H1 (cell line): ENCODE results near the gene ANO6. TPM values are rescaled to one million over a fixed set of nuclear protein-coding genes. Genes with fewer than 3 reads are reported as not detected.

Experiments
- CEBPB ChIP-seq: IDR thresholded peaks from 2 replicates; pipeline ENCODE4 v1.6.1; 2012; ENCODE audit warnings: low read depth, low read length
- GABPA ChIP-seq: IDR thresholded peaks from 2 replicates; pipeline ENCODE4 v1.6.1; 2011; ENCODE audit warnings: mild to moderate bottlenecking, low read length, moderate library complexity, borderline replicate concordance; ENCODE audit not compliant: insufficient read depth
- HDAC6 ChIP-seq: IDR thresholded peaks from one replicate; pipeline ENCODE4 v1.7.1; 2012; ENCODE audit warnings: low read depth, mild to moderate bottlenecking, inconsistent platforms, low read length, moderate library complexity
- YY1 ChIP-seq: IDR thresholded peaks from 2 replicates; pipeline ENCODE4 v1.6.1; 2011; ENCODE audit warnings: low read depth, mild to moderate bottlenecking, low read length
- ZNF274 ChIP-seq: IDR thresholded peaks from 2 replicates; pipeline ENCODE4 v1.7.0; 2012; ENCODE audit warnings: low read length, borderline replicate concordance; ENCODE audit errors: extremely low read depth
- polyA plus RNA-seq, 7 experiments: library from polyadenylated mRNA; depleted of rRNA in 3 of 7; stranded (reverse) in 5 of 7; unstranded in 2 of 7; fragments of >200 nt in 5 of 7; fragments of 200-250 nt in 2 of 7; gene quantifications; 1 replicate in 5 of 7; 2 replicates in 1 of 7; 4 replicates in 1 of 7; pipeline versions ENCODE4 v1.2.1 to v1.2.3, GENCODE V29; 2011 to 2013; ENCODE audit warnings: missing spikeins in 2 of 7, mixed read lengths in 2 of 7
- total RNA-seq: library from RNA; stranded (reverse); fragmentation: NEBNext Ultra II Directional; extraction: Animal tissue kit (Norgen Biotek cat#: 25700); gene quantifications from 2 replicates; pipeline ENCODE4 v1.2.1, GENCODE V29; 2021

Gene ANO6
- total and polyA plus RNA-seq, 2 of the 8 experiments (the other 6 are each of a cell fraction or from before 2014, with no cell fraction given), result 15.1 to 39.7 TPM

DNA sequence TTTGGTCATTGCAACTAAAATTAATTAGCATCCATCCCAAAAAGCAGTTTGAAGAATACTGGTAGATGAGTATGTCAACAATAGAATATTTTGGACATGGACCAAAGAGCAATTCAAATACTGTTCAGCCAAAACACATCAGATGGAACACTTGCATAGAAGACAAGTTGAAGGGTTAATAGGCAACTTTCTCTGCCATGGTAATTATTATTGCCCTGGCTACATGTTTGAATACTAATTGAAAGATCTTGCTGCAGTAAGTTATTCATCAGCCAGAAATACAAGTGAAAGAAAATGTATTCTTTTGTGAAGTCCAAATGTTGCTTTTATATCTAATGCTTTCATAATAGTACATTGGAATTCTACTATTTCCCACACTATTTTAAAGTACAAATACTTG is 10.1 kb downstream of the ANO6 start (continued):
- TF ChIP-seq ZNF274, result no peak
- no peak for TF ChIP-seq GABPA
- TF ChIP-seq HDAC6, result no peak
- TF ChIP-seq YY1, result no peak
- TF ChIP-seq CEBPB, result no peak
